Loucy (cell line): ENCODE data around the gene LMX1B.

Experiments used
- CTCF ChIP-seq: fragments of 200-600 bp; sonication (generic); conservative IDR thresholded peaks from 2 replicates; pipeline ENCODE4 v1.5.1; 2014; ENCODE audit warnings: mild to moderate bottlenecking, antibody characterized with exemption, low read length
- EZH2phosphoT487 ChIP-seq: fragments of 200-600 bp; IDR thresholded peaks from 2 replicates; pipeline ENCODE4 v1.6.1; 2018; ENCODE audit warnings: antibody characterized with exemption, mild to moderate bottlenecking, moderate library complexity, borderline replicate concordance

DNA sequence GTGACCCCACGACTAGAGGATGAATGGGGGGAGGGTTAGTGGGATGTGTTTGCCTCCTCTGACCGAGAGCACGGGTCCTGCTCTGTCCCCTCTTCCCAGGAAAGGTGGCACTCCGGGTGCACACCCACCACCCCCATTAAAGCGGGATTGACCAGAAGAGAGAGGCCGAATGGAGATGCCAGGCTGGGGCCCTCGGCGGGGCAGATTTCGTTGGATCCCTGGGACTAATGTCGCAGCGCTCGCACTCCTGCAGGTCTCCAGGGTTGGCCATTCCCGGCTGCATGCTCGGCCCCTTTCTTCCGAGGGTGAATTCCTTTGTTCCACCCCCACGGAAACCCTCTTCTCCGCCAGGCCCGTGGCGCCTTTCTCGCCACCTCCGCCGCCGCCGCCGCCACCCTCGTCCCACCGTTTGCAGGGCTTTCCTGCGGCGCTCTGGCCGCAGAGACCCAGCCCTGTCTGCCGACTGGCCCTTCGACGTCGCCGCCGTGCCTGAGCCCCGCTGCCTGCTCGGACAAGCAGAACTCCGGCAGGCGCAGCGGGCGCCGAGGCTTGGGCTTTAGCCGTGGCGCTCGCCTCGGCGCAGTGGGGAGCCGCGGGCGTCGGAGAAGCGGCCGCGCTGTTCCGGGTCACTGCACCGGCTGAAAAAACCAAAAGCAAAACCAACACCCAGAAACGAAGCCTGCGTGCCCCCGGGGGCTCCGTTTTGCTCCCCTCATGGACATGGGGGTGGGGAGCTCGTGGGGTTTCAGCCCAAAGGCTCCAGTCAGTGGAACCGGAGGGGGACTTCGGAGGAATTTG lies 11.8 kb downstream of the LMX1B start:
- TF ChIP-seq CTCF (no peak), EZH2phosphoT487 (no peak)
